Stimulated activated CD8-positive, alpha-beta memory T cell treated with anti-CD3 and anti-CD28 coated beads, Interleukin-4, amount 100 ng/mL, for 24 hours (primary cell): ENCODE results near the gene SPAG16.

Experiments used
- DNase-seq: peaks from one replicate; pipeline ENCODE4 v3.0.0-alpha.2; 2020; ENCODE audit warnings: low read depth

The SPAG16 gene

DNA sequence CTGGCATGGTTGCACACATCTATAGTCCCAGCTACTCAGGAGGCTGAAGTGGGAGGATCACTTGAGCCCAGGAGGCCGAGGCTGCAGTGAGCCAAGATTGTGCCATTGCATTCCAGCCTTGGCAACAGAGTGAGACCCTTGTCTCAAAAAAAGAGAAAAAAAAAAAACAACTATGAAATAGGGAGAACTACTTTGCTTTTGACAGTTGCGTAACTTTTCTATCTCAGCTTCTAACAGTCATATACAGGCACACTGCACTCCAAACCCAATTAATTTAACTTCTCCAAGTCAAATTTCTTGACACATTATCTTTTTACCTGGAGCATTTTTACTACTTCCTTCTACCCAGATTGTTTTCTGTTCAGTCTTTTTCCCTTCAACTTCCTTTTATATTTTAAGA is 1102.5 kb downstream of the SPAG16 start:
- DNase-seq, result no peak

DNA sequence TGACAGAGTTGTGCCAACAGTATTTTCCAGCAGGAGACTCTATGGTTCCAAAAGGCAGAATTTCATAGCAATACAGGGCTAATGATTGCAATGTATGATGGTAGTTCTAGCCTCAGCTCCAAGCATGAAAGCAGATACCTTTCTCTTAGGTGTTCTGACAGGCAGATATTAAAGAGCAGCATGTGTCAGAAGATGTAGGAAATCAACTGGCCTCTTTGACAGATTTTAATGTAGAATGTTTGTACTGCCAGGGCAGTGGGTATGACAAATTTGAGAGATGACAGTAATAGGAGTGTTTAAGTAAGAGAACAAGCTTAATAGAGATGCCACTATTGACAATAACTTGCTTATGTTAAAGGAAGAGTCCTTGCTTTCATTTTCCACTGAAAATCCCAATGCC is 1105.1 kb downstream of the SPAG16 start:
- no peak for DNase-seq

DNA sequence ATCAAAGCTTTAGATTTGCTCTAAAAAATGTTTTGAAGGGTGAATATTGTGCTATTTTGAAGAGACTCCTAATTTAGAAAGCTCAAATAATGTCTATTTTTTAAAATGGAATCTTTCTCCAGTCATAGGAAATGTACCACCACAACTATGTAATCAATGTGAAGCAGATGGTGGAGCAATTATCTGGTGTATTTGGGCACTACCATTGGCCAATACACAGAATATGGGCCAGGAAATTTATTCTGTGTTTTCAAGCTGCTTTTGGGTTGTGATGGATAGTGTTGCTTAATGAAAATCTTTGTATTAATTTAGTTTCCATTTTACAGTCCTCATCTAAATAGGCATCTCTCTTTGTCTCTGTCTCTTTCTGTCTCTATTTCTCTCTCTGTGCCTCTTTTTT is 1109.5 kb downstream of the SPAG16 start:
- no peak for DNase-seq

DNA sequence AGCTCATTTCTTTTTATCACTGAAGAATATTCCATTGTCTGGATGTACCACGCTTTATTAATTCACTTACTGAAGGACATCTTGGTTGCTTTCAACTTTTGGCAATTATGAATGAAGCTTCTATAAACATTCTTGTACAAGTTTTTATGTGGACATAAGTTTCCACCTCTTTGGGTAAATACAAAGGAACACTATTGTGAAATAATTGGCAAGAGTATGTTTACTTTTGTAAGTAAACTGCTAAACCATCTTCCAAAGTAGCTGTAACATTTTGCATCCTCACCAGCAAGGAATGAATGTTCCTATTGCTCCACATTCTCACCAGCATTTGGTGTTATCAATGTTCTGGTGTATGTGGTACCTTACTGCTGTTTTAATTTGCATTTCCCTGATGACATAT is 1110.8 kb downstream of the SPAG16 start:
- DNase-seq, result no peak

- DNase-seq, result no peak
These were observed 1117.3 kb downstream of the SPAG16 start for GRCh38 chr2:214401580-214401979.

DNA sequence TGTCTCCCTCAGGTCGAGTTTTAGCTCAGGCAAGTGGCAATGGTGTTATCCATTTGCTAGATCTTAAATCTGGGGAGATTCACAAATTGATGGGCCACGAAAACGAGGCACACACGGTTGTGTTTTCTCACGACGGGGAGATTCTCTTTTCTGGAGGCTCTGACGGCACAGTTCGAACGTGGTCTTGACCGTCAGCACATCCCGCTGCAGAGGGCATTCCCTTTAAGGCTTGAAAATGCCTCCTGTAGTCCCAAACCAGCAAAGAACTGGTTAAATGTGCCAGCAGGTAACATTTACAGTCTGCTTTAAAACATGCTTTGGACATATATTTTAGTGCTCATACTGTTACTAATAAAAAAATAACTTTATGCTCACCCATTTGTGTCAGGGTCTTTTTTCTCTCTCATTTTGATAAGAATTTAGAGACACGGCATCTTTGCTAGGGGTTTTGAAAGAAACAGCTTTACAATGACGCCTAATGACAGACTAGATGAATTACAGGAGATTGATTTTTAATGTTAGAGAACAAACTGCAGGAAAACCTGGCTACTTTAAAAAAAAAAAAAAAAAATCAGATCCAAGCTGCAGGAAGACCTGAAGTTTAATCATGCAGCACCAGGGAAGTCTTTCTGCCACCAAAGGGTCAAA is 1126.0 kb downstream of the SPAG16 start:
- no peak for DNase-seq

DNA sequence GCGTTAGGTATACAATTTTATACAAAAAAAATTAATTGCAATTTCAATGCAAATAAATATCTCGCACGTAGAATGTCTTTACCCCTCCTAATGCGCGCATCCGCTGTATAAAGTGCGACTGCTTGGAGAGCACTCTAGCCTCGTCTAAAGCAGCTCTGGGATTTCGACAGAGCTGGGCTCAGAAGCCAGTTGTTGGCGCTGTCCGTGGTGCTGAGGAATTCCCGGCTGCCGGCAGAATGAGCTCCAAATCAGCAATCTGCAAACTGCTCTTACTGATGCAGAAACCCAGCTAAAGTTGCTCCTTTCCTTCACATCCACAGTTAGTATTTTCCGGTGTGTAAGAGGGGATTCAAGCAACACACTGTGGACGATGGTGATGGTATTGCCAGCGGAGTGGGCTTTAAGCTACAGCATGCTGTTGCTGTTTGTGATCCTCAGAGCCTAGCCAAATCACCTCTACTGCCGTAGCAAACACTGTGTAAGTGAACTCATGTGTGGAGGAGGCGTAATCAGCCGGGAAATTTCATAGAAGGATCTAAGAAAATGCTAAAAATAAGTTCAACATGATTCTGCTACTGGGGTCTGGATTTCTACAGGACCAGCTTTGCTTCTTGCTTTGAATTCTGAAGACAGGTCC is 1126.8 kb downstream of the SPAG16 start, which contains the start of gene VWC2L:
VWC2L (plus strand) TSS at position 137 of the 637 bp plus-strand sequence. CDS start 3,140 bp downstream, outside the sequence.
- DNase-seq, result no peak

DNA sequence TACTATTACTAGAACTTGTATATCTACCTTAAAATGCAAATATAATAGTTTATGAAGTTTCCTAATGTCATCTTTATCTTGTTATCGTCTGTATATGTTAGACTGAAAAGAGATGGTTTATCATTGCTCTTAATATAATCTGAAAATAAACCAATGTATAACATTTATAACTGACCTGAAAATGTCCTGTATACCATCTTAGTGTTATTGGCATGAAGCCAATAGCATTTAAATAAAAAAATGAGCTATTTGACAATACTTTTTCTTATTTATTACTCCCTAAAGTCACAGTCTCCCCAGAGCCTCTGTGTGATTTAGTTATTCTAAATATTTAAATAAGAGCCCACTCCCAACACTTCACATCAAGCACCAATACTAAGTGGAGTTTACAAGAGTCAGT is 1128.4 kb downstream of the SPAG16 start:
- no peak for DNase-seq

GRCh38 chr2:214436470-214436869 is 1152.2 kb downstream of the SPAG16 start:
- DNase-seq, result no peak

DNA sequence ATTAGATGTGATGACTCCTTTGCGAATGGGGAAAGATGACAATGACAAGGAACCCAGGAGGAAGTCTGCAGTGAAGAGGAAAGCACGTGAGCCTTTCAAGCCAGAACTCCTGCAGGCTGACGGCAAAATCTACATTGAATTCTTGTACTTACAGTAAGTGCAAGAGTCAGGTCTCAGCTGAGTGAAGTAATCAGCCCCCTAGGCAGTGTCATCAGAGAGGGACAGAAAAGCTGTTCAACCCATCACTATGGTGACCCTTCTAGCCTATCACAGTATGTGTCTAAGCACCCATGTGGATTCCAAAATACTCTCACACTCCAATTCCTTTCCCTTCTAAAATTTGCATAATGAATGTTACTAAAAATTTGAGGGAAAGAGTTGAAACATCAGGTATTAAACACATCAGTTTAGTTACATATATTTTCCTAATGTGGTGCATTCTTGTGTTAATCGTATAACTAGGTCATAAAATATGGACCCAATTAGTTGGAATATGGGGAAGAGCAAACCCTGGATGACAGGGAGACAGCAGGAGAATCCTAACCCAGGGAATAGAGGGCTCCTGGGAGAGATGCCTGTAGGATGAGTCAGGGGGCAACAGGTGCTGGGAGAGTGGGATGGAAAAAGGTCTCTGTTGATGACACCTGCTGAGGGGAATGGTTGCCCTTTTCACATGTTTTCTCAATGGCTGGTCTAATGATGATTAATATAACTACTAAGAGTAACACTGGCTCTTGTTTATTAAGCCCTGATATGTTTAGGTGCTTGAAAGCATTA is 1166.0 kb downstream of the SPAG16 start:
- no peak for DNase-seq

DNA sequence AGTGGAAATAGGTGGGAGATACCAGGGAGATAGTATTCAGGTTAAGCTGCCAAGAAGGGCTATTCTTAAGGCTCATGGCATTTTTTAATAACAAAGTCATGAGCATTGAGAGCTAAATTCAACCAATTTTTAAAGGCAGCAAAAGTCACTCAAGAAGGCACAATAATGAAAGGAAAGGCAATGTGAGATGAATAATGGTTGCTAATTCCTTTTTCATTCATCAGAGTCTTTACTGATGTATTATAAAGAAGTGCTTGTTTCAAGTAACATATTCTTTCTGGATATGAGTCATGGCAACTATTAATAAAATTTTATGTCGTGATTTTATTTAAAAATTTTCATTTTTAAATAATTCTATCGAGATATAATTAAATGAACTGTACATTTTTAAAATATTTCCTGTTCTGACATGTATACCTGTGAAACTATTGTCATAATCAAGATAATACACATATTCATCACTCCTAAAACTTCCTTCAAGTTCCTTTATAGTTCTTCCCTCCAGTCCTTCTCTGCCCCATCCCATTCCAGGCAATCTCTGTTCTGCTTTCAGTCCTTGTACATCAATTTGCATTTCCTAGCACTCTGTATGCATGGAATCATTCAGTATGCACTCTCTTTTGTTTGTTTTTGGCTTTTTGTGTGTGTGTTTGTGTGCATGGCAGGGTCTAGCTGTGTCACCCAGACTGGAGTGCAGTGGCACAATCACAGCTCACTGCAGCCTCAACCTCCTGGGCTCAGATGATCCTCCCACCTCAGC is 1167.4 kb downstream of the SPAG16 start:
- DNase-seq, result no peak
